Tibial nerve (tissue), 4 donors: ENCODE measurements around the gene SMC2.

Experiments used
- EP300 ChIP-seq, 2 donors: sonication (generic); formaldehyde crosslinking; IDR thresholded peaks; one replicate each; pipeline ENCODE4 v1.6.1; 2017; ENCODE audit warnings: antibody characterized with exemption in 2 of 2, mild to moderate bottlenecking in 1 of 2
- POLR2A ChIP-seq, 2 donors: fragments of 450-650 bp; IDR thresholded peaks; one replicate each; pipeline ENCODE4 v1.6.1; 2017; ENCODE audit warnings: antibody characterized with exemption in 2 of 2, mild to moderate bottlenecking in 2 of 2, moderate library complexity in 2 of 2
- TF ChIP-seq, protein P1 (sequence below), 5 experiments: fragments of 200-600 bp in 3 of 5; fragments of 450-650 bp in 2 of 5; sonication (generic) in 3 of 5; IDR thresholded peaks; one replicate each; pipeline ENCODE4 v1.5.1; 2016 to 2019; ENCODE audit warnings: antibody characterized with exemption in 5 of 5, mild to moderate bottlenecking in 3 of 5, moderate library complexity in 2 of 5

DNA sequence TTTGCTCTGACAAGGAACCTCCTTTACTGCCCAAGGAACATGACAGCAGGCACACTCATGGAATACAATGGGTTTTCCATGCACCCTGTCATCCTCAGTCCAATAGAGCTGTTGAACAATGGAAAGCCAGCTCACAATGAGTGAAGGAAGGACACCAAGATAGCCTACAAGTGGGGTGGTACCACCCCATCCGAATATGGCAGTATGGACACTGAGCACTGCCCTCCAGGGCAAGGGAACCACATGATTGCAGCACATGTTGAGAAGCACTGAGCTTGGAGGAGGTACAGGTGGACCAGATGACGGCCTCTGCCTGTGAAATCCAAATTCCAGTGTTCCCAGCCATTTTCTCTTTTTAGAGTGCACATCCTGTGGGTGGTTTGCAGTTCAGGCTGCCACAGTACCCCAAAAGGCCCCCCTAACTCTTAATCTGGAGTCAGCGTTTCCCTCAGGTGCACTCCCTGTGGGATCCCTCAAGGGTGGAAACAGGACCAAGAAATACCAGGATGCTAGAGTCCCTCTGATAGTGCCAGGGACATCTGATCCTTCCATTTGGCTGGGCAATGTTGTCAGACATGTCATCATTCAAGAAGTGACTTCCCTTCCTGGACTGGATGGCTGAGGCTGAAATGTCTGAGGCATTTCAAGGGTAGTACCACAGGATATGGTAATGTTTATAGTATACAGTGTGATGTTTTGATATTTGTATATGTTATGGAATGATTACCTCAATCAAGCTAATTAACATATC is 48.9 kb downstream of the SMC2 start:
- TF ChIP-seq, protein P1, sequence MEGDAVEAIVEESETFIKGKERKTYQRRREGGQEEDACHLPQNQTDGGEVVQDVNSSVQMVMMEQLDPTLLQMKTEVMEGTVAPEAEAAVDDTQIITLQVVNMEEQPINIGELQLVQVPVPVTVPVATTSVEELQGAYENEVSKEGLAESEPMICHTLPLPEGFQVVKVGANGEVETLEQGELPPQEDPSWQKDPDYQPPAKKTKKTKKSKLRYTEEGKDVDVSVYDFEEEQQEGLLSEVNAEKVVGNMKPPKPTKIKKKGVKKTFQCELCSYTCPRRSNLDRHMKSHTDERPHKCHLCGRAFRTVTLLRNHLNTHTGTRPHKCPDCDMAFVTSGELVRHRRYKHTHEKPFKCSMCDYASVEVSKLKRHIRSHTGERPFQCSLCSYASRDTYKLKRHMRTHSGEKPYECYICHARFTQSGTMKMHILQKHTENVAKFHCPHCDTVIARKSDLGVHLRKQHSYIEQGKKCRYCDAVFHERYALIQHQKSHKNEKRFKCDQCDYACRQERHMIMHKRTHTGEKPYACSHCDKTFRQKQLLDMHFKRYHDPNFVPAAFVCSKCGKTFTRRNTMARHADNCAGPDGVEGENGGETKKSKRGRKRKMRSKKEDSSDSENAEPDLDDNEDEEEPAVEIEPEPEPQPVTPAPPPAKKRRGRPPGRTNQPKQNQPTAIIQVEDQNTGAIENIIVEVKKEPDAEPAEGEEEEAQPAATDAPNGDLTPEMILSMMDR (IDR thresholded peaks at IDR 0.05), result no peak
- TF ChIP-seq EP300 (IDR thresholded peaks at IDR 0.05) (no peak), POLR2A (IDR thresholded peaks at IDR 0.05) (no peak)
